ENCODE measurements around the gene COL1A2.

DNA sequence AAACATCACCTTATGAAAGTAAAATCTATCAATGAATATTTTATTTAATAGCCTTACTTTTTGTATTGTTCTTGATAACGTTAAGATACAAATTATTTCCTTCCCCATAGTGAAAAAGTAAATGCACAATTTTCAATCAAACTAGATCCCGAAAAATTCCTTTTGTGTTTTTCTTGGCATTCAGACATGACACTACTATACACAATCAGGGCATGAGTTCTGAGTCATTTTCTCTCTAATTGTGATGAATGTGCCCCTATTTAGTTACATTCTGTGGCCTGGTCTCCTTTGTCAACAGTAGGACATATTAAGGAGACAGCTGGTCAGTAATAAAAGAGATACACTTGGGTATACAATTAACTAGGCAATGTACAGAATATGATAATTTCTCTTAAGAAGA lies 19.8 kb downstream of the COL1A2 start:
- TF ChIP-seq, protein P1, sequence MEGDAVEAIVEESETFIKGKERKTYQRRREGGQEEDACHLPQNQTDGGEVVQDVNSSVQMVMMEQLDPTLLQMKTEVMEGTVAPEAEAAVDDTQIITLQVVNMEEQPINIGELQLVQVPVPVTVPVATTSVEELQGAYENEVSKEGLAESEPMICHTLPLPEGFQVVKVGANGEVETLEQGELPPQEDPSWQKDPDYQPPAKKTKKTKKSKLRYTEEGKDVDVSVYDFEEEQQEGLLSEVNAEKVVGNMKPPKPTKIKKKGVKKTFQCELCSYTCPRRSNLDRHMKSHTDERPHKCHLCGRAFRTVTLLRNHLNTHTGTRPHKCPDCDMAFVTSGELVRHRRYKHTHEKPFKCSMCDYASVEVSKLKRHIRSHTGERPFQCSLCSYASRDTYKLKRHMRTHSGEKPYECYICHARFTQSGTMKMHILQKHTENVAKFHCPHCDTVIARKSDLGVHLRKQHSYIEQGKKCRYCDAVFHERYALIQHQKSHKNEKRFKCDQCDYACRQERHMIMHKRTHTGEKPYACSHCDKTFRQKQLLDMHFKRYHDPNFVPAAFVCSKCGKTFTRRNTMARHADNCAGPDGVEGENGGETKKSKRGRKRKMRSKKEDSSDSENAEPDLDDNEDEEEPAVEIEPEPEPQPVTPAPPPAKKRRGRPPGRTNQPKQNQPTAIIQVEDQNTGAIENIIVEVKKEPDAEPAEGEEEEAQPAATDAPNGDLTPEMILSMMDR (IDR thresholded peaks at IDR 0.05; ENCODE audit: poor library complexity, severe bottlenecking) = no peak
- no peak for TF ChIP-seq EP300 (conservative IDR thresholded peaks at IDR 0.05; ENCODE audit: poor library complexity, severe bottlenecking)
- no peak for TF ChIP-seq TAF1 (IDR thresholded peaks at IDR 0.05; ENCODE audit: low read depth)
- TF ChIP-seq REST (IDR thresholded peaks at IDR 0.05; ENCODE audit: borderline replicate concordance) = no peak
- no peak for TF ChIP-seq SMC3 (conservative IDR thresholded peaks at IDR 0.05; ENCODE audit: poor library complexity)
- TF ChIP-seq RAD21 (conservative IDR thresholded peaks at IDR 0.05) = no peak
- TF ChIP-seq POLR2AphosphoS5 (IDR thresholded peaks at IDR 0.05) = no peak
- TF ChIP-seq EZH2 (IDR thresholded peaks at IDR 0.05; ENCODE audit: borderline replicate concordance, insufficient read depth, low read length, poor library complexity, severe bottlenecking) = no peak
- TF ChIP-seq MXI1 (conservative IDR thresholded peaks at IDR 0.05; ENCODE audit: poor library complexity, severe bottlenecking) = no peak
